ENCODE data around the gene TEX29. TPM values are rescaled to one million over a fixed set of nuclear protein-coding genes. Genes with fewer than 3 reads are reported as not detected.

The TEX29 gene
- total RNA-seq, 1 donor from 2014 or later, result 0.67 TPM

DNA sequence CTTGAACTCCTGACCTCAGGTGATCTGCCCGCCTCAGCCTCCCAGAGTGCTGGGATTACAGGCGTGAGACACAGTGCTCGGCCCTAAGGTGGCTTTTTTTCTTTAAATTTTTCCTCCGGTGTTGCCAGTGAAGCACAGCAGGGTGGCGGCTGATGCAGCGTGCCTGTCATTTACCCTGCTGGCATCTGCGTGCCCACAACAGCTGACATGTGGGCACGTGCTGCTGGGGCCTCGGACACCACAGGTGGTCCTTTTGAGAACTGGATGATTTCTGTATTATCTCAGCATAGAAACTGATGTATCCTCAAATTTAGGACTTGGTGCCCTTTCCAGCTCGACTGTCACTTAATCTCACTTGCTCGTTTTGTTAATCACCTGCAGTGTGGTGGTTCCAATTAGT, 31.2 kb upstream of the TEX29 start:
- DNase-seq (ENCODE audit: low spot score), result no peak

DNA sequence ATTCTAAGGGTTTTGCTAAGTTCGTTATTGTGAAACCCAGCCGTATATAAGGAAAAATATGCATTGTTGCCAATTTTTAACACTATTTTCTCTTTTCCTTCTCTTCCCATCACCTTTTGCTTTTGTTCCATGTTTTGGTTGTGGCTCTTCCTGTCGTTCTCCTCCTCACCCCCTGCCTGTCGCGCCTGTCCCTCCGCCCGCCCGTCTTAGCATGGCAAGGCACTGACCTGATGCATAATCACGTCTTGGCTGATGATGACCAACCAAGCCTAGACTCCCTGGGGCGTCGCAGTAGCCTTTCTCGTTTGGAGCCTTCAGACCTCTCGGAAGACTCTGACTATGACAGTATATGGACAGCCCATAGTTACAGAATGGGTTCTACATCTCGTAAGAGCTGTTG, 28.5 kb upstream of the TEX29 start:
- DNase-seq (ENCODE audit: low spot score), result no peak

DNA sequence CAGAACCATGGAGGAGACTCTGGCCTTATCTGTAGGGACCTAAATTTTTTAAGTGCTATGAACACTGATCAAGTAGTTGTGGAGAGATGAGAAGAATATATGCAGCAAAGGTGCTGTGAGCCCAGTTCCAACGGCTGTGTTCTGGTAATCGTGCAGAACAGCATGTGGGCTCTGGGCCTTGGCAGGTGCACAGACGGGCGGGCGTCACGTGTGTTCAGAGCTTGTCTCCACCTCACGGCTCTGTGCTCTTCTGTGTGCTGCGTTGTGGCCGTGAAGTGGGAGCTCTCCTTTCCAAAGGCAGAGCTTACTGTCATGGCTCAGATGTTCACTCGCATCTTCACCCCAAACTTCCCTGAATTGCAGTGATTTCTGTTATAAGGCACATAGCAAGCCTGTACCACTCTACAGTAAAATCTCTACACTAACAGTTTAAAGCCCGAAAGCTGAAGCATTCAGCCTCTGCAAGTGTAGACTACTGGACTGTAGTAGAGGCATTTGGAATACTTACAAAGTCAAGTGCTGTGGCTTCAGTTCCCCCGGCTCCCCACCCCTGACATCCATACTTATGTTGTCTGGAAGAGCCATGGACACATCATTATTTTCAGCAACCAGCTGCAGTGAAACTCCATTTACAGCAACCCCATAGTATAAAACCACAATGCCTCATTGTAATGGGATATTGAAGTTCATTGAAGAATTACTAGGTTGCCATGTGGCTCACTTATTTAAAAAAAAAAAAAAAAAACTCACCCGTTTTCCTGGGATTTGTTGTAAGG, 27.5 kb upstream of the TEX29 start:
- DNase-seq (ENCODE audit: low spot score), result no peak

DNA sequence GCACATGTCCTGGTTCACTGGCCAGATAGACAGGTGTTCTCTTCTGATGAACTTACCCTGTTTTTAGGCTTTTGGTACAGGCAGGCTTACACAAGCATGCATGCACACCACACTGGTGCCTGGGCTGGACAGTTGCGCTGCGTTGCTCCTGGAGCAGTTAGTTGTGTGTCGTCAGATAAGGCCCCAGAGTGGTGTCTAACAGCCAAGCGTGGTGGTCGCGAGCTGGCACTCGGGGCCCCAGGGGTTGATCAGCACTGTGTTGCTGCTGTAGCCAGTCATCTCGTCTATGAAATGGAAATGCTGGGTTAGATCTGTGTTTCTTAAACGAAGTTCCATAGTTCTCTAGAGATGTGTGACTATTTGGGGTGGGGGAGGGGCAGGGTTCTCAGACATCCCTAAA, 24.6 kb upstream of the TEX29 start:
- no peak for DNase-seq (ENCODE audit: low spot score)

DNA sequence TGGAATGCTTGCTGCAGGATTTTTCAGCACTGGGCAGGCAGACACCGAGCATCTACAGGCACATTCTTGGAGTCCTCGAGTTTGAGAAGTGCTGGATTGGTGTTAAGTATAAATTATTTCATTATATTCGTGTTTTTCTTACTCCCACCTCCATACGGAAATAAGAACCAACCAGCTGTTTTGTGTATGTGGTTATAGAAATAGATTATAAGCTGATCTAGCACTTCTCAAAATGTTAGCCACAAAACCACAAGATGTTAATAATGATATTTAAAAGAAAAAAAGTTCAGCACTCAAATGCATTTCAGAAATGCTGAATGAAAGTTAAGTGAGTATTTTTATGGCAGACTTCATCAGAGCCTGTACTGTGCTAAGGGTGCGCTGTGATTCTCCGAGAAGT, 24.0 kb upstream of the TEX29 start:
- DNase-seq (ENCODE audit: low spot score), result no peak

DNA sequence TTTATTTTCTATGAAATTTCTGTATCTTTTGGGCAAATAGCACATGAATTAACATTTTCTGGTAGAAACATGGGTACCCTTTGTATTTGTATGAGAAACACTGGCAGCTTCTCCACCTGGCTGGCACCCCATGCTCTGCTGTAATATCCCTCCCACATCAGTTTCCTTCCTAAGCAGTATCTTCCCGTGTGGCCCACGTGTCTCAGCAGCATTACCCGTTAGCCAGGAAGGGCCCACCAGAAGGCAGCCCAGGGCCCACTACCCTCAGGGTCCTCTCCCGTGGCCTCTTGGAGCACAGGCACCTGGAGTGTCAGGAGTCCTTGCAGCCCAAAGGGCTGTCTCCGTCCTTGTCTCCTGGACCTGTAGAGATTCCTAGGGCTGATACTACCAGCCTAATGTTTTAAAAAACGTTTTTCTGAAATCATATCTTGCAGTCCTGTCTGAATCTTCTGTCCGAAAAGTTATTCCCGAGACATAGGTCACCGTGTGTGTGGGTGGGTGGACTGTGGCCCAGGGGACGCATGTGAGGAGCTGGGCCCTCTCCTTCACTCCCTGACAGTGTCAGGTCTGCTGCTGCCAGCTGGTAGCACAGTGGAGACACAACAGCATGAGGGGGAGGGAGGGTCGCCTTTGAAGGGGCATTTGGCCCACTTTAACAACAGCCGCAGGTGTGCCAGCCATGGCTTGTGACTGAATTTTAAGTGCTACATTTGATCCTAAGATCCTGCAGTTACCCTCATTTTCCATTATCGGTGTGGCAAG, 22.0 kb upstream of the TEX29 start:
- no peak for DNase-seq (ENCODE audit: low spot score)

DNA sequence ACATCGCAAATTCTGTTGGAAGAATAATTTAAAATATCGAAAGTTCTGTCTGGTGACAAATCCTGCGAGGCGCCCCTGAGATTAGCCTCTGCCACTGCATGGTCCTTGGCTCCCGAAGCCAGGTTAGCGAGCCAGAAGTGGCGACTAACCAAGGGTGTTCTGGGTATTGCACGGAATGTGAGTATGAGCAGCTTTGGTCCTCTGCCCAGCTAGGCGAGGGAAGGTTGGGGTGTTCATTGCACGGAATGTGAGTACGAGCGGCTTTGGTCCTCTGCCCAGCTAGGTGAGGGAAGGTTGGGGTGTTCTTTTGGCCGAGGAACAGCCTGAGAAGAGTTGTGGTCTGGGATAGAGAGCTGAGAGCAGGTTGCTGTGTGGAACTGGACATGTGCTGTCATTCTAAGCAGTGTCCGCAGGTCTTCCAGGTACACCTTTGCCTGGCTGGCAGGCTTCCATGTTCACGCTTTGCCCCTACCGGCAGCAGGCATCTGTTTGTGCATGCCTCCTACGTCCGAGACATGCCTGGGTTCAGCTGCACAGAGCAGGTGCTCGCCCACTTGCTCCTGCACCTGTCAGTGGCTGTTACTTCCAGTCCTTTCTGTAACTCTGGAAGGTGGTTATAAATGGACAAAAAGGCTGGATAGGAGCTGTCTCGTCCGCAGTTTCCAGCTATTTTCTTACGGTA, 18.3 kb upstream of the TEX29 start:
- no peak for DNase-seq (ENCODE audit: low spot score)

DNA sequence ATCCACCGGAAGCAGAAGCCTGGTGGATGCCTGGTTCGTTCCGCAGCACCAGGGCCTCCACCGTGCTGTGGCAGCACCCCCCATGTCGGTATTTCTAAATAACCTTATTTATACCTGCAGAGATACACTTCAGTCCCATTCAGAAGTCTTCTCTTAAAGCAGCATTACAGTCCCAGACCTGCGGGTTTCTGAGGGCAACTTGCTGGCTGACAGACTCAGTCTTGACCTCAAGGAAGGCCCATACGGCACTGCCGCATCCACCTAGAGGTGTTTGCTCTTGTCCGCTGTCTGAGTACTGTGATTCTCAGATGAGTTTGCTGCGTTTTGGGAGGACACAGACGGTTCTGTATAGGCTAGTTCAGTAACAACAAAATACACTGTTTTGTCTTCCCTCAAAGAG, 16.9 kb upstream of the TEX29 start:
- DNase-seq (ENCODE audit: low spot score), result peak; percentile 68

DNA sequence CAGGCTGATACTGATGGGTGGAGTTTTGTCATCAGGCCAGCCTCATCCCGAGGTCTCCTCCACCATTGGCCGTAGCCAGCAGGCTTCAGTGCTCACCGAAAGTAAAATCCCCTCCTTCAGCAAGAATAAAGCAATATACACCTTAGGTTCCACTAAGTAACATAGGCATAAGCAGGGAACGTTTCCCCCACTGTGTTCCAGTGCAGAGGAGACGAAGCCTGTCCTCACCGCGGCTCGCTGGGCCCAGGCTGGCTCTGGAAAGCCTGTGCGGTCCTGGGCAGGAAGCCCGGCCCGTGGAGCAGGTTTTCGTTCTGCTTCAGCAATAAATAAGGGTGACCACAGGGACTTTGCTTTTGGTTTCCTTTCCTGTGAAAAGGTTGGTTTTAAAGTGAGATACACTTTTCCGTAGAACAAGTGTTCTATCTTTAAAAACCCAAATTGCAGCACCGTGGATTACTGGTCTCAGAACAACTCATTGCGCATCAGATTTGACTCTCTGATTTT, 16.3 kb upstream of the TEX29 start:
- DNase-seq (ENCODE audit: low spot score), result no peak

DNA sequence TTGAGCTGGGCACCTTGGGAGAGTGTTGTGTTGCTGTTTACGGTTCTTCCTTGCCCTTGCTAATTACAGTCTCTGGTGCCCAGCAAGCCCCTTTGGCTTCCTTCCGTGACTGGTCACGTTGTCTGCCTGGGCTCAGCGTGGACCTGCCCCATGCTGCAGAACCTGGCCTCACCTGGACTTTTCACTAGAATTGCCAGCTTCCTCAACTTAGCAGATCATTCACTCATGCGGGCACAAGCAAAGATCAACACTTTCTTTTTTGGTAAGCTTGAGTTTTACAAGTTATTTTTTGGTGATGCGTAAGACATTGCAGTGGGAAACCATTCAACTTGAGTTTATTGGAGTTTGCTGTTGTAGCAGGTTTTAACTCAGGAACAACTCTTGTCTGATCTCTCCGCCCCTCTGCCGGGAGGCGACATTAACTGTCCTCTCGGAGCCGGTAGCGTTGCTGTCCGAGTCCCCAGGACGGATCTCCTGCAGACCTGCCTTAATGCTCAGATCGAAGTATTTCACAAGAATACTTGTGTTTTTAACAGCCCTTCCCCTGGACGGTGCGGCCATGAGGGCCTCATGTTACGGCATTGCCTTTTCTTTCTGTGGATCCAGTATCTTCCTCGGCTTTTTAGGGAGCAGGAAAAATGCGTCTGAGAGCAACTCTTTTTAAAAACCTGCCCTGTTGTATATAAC, 15.7 kb upstream of the TEX29 start:
- peak; percentile 81 for DNase-seq (ENCODE audit: low spot score)

DNA sequence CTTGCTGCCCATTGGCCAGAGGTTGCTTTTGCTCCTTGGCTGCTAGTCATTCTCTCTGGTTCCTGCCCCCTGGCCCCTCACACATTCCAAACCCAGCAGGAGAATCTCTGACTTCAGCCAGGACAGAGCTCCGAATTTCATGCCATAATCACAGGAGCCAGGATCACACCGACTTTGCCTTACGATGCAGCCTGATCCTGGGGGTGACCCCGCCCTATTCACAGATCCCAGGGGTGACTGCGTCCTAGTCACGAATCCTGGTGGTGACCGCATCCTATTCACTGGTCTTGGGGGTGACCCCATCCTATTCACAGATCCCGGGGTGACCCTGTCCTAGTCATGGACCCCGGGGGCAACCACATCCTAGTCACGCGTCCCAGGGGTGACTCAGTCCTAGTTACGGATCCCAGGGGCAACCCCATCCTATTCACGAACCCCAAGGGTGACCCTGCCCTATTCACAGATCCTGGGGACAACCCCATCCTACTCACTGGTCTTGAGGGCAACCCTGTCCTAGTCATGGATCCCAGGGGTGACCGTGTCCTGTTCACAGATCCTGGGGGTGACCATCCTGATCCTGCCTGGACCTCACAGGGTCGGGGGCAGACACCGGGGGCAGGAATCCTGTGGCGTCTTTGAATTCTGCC, 7.4 kb upstream of the TEX29 start:
- DNase-seq (ENCODE audit: low spot score), result no peak

DNA sequence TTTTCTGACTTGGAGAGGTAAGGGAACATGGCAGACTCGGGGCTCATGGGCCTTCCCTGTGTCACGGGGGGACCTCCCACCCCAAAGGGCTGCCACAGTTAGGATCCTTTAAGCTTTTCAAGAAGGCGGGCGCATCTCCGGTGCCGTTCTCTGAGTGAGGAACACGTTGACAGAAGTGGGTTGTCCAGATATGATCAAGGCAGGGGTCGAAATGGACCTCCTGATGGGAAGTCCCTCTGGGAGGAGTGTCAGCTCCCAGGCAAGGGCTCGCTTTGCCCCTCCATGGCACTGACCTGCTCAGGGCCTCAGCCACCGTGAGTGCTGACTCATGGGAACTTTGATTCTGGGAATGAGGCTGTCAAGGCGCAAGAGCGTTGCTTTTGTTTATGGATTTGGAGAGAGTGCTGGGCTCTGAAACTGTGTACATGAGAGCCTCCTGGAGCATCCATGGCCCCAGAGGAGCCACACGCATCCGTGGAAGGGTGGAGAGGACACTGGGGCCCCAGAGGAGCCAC, 6.5 kb upstream of the TEX29 start:
- DNase-seq (ENCODE audit: low spot score), result no peak

DNA sequence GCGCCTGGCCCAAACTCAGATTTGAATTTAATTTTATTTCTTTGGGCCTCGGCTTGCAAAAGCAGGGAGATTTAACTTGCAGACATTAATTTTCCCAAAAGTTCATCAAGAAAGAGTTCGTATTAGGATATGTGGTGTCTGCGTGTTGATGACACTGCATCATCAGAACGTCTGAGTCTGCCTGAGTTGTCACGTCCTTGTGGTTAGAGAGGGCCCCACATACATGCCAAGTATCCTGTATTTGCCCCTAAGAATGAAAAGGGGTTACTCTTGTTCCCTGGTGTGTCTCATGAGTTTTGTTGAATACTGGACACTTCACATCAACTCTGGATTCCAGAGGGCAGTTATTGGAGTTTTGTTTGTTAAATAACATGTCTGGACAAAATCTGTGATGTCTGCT, 5.6 kb upstream of the TEX29 start:
- no peak for DNase-seq (ENCODE audit: low spot score)

DNA sequence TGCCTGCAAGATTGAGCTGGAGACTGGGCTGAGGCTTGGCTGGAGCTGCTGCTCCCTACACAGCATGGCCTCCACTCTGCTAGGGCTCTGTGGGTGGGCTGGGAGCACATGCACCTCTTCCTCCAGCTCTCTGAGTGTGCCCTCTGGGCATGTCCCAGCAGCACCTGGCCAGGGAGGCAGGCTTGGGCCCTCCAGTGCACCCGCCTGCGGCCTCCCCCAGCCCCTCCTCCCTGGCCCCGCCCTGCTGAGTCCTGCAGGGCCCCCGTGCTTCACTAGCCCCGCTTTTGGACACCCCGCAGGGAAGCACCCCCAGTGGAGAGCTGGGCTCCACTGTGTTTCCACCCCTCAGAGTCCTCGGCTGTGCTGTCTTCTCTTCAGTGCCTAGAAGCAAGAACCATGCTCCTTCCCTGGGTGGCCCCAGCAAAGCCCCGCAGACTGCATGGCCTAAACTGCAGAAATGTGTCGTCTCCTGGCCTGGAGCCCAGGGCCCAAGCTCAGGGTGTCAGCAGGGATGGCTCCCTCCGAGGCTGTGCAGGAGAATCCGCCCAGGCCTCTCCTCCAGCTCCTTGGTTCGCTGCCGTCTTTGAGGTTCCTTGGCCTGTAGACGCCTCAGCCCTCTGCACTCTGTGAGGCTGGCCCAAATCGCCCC, 5.0 kb upstream of the TEX29 start:
- DNase-seq (ENCODE audit: low spot score), result no peak

DNA sequence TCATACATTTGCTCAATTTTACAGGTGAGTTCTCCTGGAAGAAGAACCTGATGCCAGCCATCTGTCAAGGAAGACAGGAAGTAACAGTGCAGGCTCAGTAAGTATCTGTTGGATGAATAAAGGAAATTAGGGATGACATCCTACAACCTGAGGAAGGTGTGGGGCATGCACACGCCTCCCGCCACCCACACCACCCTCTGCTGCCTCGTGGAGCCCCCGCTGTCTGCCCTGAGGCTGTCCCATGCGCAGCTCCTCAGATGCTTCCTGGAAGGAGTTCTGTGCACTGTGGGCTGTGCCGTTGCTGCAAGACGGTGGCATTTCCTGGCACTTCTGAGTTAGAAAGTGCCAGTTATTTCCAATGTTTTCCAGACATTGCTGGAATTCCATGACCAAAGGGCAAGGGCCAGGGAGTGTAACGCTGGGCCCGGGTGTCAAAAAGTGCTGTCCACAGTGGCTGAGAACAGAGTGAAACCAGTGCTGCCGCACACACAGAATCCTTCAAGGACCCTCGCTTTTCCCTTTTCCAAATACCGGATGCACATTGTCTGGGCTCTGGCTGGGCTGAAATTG, 4.2 kb upstream of the TEX29 start:
- DNase-seq (ENCODE audit: low spot score), result no peak

DNA sequence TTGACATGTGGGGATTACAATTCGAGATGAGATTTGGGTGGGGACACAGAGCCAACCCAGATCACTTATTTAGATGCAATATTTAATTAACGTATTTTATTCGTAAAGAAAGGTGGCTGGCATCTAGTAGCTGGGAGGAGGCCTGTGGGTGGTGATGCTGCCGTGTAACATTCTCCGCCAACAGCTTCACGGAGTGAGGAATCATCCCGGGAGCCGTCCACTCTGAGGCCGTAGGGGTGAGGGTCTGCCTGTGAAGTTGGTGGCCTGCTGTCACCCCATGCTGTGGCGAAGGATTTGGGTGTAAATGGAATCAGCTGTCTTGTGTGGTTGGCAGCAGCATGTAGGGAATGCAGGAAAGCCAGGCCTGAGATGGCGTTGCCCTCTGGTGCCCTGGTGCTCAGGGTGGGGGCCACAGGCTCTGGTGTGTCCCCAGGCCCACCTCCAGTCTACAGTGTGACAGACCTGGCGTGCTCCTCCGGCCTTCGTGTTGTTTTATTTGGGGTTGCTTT, 3.3 kb upstream of the TEX29 start:
- DNase-seq (ENCODE audit: low spot score), result no peak

DNA sequence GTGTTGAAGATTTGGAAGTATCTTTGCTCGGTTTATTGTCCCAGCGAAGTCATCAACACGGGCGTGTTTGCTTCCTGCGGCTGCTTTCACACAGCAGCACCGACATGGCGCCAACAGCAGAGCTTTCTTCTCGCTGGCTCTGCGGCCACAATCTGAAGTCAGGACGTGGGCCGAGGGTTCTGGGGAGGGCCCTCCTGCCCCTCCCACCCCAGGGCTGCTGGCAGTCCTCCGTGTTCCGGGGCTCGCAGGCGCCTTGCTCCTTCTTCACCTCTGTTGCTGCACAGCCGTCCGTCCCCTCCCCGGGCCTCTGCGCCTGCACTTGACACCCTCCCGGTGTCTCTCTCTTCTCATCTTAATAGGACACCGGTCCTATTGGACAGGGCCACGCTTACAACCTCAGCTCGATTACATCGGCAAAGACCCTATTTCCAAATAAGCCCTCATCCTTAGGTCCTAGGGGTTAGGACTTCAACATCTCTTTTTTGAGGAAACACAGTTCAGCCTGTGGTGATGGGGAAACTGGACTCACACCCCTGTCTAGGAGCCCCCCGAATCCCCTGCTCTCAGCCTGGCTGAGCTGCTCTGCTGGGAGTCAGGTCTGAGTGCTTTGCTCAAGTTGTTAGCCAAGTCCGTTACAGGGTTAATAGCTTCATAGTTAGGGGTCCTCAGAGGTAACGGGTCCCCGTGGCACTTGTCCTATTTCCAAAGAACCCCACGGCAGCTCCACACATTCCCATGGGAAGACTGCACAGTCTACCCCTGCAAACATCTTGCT, 2.7 kb upstream of the TEX29 start:
- no peak for DNase-seq (ENCODE audit: low spot score)

DNA sequence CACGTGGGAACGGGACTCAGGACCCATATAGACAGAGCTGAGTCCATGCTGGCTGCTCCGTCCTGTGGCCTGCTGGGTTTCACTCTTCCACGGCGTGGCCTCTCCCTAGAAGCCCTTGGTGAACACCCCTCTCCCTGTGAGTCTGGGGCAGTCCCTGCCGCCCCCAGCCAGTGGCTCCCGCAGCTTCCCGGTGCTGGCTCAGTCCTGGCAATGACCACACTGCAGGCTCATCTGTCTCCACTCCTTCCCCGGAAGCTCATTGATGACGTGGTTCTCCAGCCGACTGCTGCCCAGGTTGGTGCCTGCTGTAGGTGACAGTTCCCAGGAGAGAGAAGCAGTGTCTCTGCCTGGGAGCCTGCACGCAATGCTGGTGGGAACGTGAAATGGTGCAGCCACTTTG, 2.1 kb upstream of the TEX29 start:
- DNase-seq (ENCODE audit: low spot score), result no peak

DNA sequence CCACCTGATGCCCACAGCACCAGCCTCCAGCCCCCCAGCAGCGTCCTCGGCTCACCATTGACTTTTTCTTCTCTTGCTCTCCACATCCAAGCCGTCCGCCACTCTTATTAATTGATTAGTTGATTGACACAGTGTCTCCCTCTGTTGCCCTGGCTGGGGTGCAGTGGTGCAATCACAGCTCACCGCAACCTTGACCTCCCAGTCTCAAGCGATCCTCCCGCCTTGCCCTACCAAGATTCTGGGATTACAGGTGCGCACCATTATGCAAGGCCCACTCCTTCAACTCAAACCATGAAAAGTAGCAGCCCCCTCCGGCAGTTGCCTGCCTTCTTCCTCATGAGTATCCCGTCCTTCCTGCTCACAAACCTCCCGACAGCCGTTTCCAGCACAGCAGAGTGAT, 921 bp upstream of the TEX29 start:
- DNase-seq (ENCODE audit: low spot score), result no peak
